ENCODE data around the gene EML5.

Gene EML5

GRCh38 chr14:88597038-88597437, 195.7 kb downstream of the EML5 start:
- H3K4me2 ChIP-seq (ENCODE audit: low read length): no peak overlapping the region
- H3K27ac ChIP-seq (ENCODE audit: low read length): no peak overlapping the region
- H3K36me3 ChIP-seq (replicated peaks; ENCODE audit: low read depth, low read length): peaks cover 65% of the 10 kb centered on the region
- H3K79me2 ChIP-seq (ENCODE audit: low read length): peaks cover 3% of the 10 kb centered on the region; the same call in 1 of the 2 replicates
- no peaks in the 10 kb centered on the region for H3K27me3 ChIP-seq (ENCODE audit: low read depth, low read length)
- H4K20me1 ChIP-seq (ENCODE audit: insufficient read depth, low read length): no peaks in the 10 kb centered on the region
- peaks cover 67% of the 10 kb centered on the region for H3K4me1 ChIP-seq (ENCODE audit: low read length)
- TF ChIP-seq CTCF (IDR thresholded peaks at IDR 0.05; ENCODE audit: low read depth, low read length) (no peak), EZH2phosphoT487 (IDR thresholded peaks at IDR 0.05; ENCODE audit: low read depth) (no peak)
- no peak overlapping the region for H3K4me3 ChIP-seq (ENCODE audit: low read length)
- H2AFZ ChIP-seq (ENCODE audit: low read depth, low read length): no peak overlapping the region
- no peak overlapping the region for H3K9ac ChIP-seq (ENCODE audit: low read length)
- H3K9me3 ChIP-seq (ENCODE audit: insufficient read depth, low read length): no peaks in the 10 kb centered on the region

- Histone ChIP-seq H4K20me1 (ENCODE audit: insufficient read depth, low read length) (no peaks in the 10 kb centered on the region), H3K27me3 (ENCODE audit: low read depth, low read length) (no peaks in the 10 kb centered on the region), H3K36me3 (replicated peaks; ENCODE audit: low read depth, low read length) (peaks cover 55% of the 10 kb centered on the region), H3K4me3 (ENCODE audit: low read length) (no peak overlapping the region), H3K4me2 (ENCODE audit: low read length) (no peak overlapping the region), H2AFZ (ENCODE audit: low read depth, low read length) (no peak overlapping the region), H3K9ac (ENCODE audit: low read length) (no peak overlapping the region), H3K9me3 (ENCODE audit: insufficient read depth, low read length) (no peaks in the 10 kb centered on the region), H3K79me2 (ENCODE audit: low read length) (no peaks in the 10 kb centered on the region), H3K4me1 (ENCODE audit: low read length) (peaks cover 29% of the 10 kb centered on the region), H3K27ac (ENCODE audit: low read length) (no peak overlapping the region)
- TF ChIP-seq EZH2phosphoT487 (IDR thresholded peaks at IDR 0.05; ENCODE audit: low read depth): no peak
- TF ChIP-seq CTCF (IDR thresholded peaks at IDR 0.05; ENCODE audit: low read depth, low read length): no peak
These were observed 200.7 kb downstream of the EML5 start for GRCh38 chr14:88592031-88592430.

- no peaks in the 10 kb centered on the region for H4K20me1 ChIP-seq (ENCODE audit: insufficient read depth, low read length)
- H3K9me3 ChIP-seq (ENCODE audit: insufficient read depth, low read length): no peaks in the 10 kb centered on the region
- H3K27me3 ChIP-seq (ENCODE audit: low read depth, low read length): no peaks in the 10 kb centered on the region
- no peak overlapping the region for H3K9ac ChIP-seq (ENCODE audit: low read length)
- H3K36me3 ChIP-seq (replicated peaks; ENCODE audit: low read depth, low read length): peaks cover 54% of the 10 kb centered on the region
- no peak overlapping the region for H3K4me3 ChIP-seq (ENCODE audit: low read length)
- H3K27ac ChIP-seq (ENCODE audit: low read length): no peak overlapping the region
- H3K79me2 ChIP-seq (ENCODE audit: low read length): no peaks in the 10 kb centered on the region
- TF ChIP-seq EZH2phosphoT487 (IDR thresholded peaks at IDR 0.05; ENCODE audit: low read depth) (no peak), CTCF (IDR thresholded peaks at IDR 0.05; ENCODE audit: low read depth, low read length) (no peak)
- no peak overlapping the region for H2AFZ ChIP-seq (ENCODE audit: low read depth, low read length)
- H3K4me1 ChIP-seq (ENCODE audit: low read length): peaks cover 10% of the 10 kb centered on the region
- no peak overlapping the region for H3K4me2 ChIP-seq (ENCODE audit: low read length)
These were observed 202.6 kb downstream of the EML5 start for GRCh38 chr14:88590173-88590572.

GRCh38 chr14:88588081-88588480, 204.7 kb downstream of the EML5 start:
- Histone ChIP-seq H3K79me2 (ENCODE audit: low read length) (no peaks in the 10 kb centered on the region), H3K27me3 (ENCODE audit: low read depth, low read length) (no peaks in the 10 kb centered on the region), H3K27ac (ENCODE audit: low read length) (no peak overlapping the region), H3K9me3 (ENCODE audit: insufficient read depth, low read length) (no peaks in the 10 kb centered on the region), H3K4me3 (ENCODE audit: low read length) (no peak overlapping the region), H2AFZ (ENCODE audit: low read depth, low read length) (no peak overlapping the region), H3K9ac (ENCODE audit: low read length) (no peak overlapping the region), H3K36me3 (replicated peaks; ENCODE audit: low read depth, low read length) (peaks cover 42% of the 10 kb centered on the region), H3K4me1 (ENCODE audit: low read length) (no peaks in the 10 kb centered on the region), H3K4me2 (ENCODE audit: low read length) (no peak overlapping the region), H4K20me1 (ENCODE audit: insufficient read depth, low read length) (no peaks in the 10 kb centered on the region)
- TF ChIP-seq CTCF (IDR thresholded peaks at IDR 0.05; ENCODE audit: low read depth, low read length): no peak
- no peak for TF ChIP-seq EZH2phosphoT487 (IDR thresholded peaks at IDR 0.05; ENCODE audit: low read depth)

Measured in OCI-LY3 (cell line).